GM12874 (cell line): ENCODE data around the gene CXCL5.

Experiments
- CTCF ChIP-seq: IDR thresholded peaks from 2 replicates; pipeline ENCODE4 v1.5.1; 2011; ENCODE audit warnings: low read depth, mild to moderate bottlenecking, control low read depth, low read length, moderate library complexity; ENCODE audit not compliant: insufficient read depth

Gene CXCL5

GRCh38 chr4:73984736-73985527, 13.5 kb downstream of the CXCL5 start:
- no peak for TF ChIP-seq CTCF

- TF ChIP-seq CTCF, result no peak
These were observed 19.0 kb downstream of the CXCL5 start for GRCh38 chr4:73979407-73979957.

- TF ChIP-seq CTCF, result no peak
These were observed 19.6 kb downstream of the CXCL5 start for GRCh38 chr4:73978886-73979285.

GRCh38 chr4:73976716-73977115, 21.8 kb downstream of the CXCL5 start:
- no peak for TF ChIP-seq CTCF

GRCh38 chr4:73976217-73976616, 22.3 kb downstream of the CXCL5 start:
- TF ChIP-seq CTCF, result no peak

GRCh38 chr4:73974352-73974751, 24.1 kb downstream of the CXCL5 start:
- no peak for TF ChIP-seq CTCF

GRCh38 chr4:73970945-73971344, 27.5 kb downstream of the CXCL5 start:
- no peak for TF ChIP-seq CTCF
